CD14-positive monocyte (primary cell): ENCODE measurements around the gene OGFOD2. TPM values are rescaled to one million over a fixed set of nuclear protein-coding genes. Genes with fewer than 3 reads are reported as not detected.

Experiments used
- DNase-seq, 3 donors: peaks; one replicate each; pipeline ENCODE4 v3.0.0-alpha.2; 2011 to 2022
- H2AFZ ChIP-seq: 2 replicates; pipeline ENCODE4 v1.6.0; 2012; ENCODE audit warnings: mild to moderate bottlenecking, low read depth, low read length, inconsistent platforms; ENCODE audit not compliant: insufficient read depth, poor library complexity, severe bottlenecking
- H3K27ac ChIP-seq, 2 donors: 1 replicate in 1 of 2; 2 replicates in 1 of 2; pipeline ENCODE4 v1.5.1; 2012 to 2013; ENCODE audit warnings: low read length in 2 of 2, control low read depth in 1 of 2, inconsistent platforms in 1 of 2, low read depth in 1 of 2, mild to moderate bottlenecking in 1 of 2
- H3K27me3 ChIP-seq, 2 donors: one replicate each; pipeline versions ENCODE4 v1.6.0 to v1.6.1; 2011 to 2013; ENCODE audit warnings: low read length in 2 of 2; ENCODE audit not compliant: control insufficient read depth in 2 of 2, insufficient read depth in 2 of 2
- H3K36me3 ChIP-seq, 2 donors: replicated peaks in 1 of 2; 1 replicate in 1 of 2; 2 replicates in 1 of 2; pipeline versions ENCODE4 v1.5.1 to v1.6.1; 2012 to 2013; ENCODE audit warnings: low read length in 2 of 2, control low read depth in 1 of 2, inconsistent platforms in 1 of 2, mild to moderate bottlenecking in 1 of 2; ENCODE audit not compliant: insufficient read depth in 2 of 2, control insufficient read depth in 1 of 2
- H3K4me1 ChIP-seq, 2 donors: 1 replicate in 1 of 2; 2 replicates in 1 of 2; pipeline versions ENCODE4 v1.5.1 to v1.6.1; 2012 to 2013; ENCODE audit warnings: low read length in 2 of 2, control low read depth in 1 of 2, inconsistent platforms in 1 of 2, mild to moderate bottlenecking in 1 of 2, moderate library complexity in 1 of 2; ENCODE audit not compliant: insufficient read depth in 2 of 2, control insufficient read depth in 1 of 2
- H3K4me2 ChIP-seq: replicated peaks from 2 replicates; pipeline ENCODE3; 2012; ENCODE audit warnings: low read length, moderate library complexity, mild to moderate bottlenecking; ENCODE audit not compliant: poor library complexity, severe bottlenecking; ENCODE audit errors: extremely low read depth
- H3K4me3 ChIP-seq, 3 experiments: fragments of 200-600 bp in 1 of 3; sonication (generic) in 1 of 3; replicated peaks in 1 of 3; 1 replicate in 2 of 3; 2 replicates in 1 of 3; pipeline ENCODE4 v1.5.1; 2011 to 2013; ENCODE audit warnings: low read length in 3 of 3, mild to moderate bottlenecking in 3 of 3, control low read depth in 2 of 3, low read depth in 2 of 3, inconsistent platforms in 1 of 3, moderate library complexity in 1 of 3
- H3K79me2 ChIP-seq: 2 replicates; pipeline ENCODE4 v1.6.0; 2012; ENCODE audit warnings: mild to moderate bottlenecking, control low read depth, inconsistent platforms, low read length, moderate library complexity; ENCODE audit not compliant: insufficient read depth
- H3K9ac ChIP-seq: 2 replicates; pipeline ENCODE4 v1.6.0; 2017; ENCODE audit warnings: low read length, mild to moderate bottlenecking; ENCODE audit not compliant: insufficient read depth, poor library complexity, severe bottlenecking
- H3K9me3 ChIP-seq, 2 donors: replicated peaks in 1 of 2; 1 replicate in 1 of 2; 2 replicates in 1 of 2; pipeline versions ENCODE4 v1.5.1 to v1.6.1; 2012 to 2013; ENCODE audit warnings: low read length in 2 of 2, control low read depth in 1 of 2; ENCODE audit not compliant: control insufficient read depth in 1 of 2, insufficient read depth in 1 of 2
- H4K20me1 ChIP-seq: 2 replicates; pipeline ENCODE4 v1.6.0; 2012; ENCODE audit warnings: mild to moderate bottlenecking, low read length, control low read depth, moderate library complexity; ENCODE audit not compliant: insufficient read depth
- H3K27ac Mint-ChIP-seq, 7 donors: one replicate each; pipeline ENCODE4 v1.8.0; 2020; ENCODE audit warnings: mild to moderate bottlenecking in 7 of 7, mixed read lengths in 7 of 7, moderate library complexity in 6 of 7, inconsistent platforms in 2 of 7
- H3K27me3 Mint-ChIP-seq, 3 donors: one replicate each; pipeline ENCODE4 v1.8.0; 2021 to 2022; ENCODE audit warnings: low read depth in 3 of 3, mild to moderate bottlenecking in 3 of 3, mixed read lengths in 3 of 3, moderate library complexity in 3 of 3, inconsistent platforms in 1 of 3
- H3K36me3 Mint-ChIP-seq, 2 donors: one replicate each; pipeline ENCODE4 v1.8.0; 2020; ENCODE audit warnings: mixed read lengths in 2 of 2, inconsistent platforms in 1 of 2, mild to moderate bottlenecking in 1 of 2
- H3K4me1 Mint-ChIP-seq: one replicate; pipeline ENCODE4 v1.8.0; 2020; ENCODE audit warnings: mild to moderate bottlenecking, mixed read lengths
- H3K4me3 Mint-ChIP-seq, 2 donors: one replicate each; pipeline ENCODE4 v1.8.0; 2020; ENCODE audit warnings: mild to moderate bottlenecking in 2 of 2, mixed read lengths in 2 of 2, moderate library complexity in 1 of 2
- H3K9me3 Mint-ChIP-seq, 7 donors: one replicate each; pipeline ENCODE4 v1.8.0; 2020 to 2022; ENCODE audit warnings: mixed read lengths in 7 of 7, mild to moderate bottlenecking in 6 of 7, moderate library complexity in 6 of 7, inconsistent platforms in 2 of 7
- CTCF ChIP-seq: fragments of 200-600 bp; IDR thresholded peaks from one replicate; pipeline ENCODE4 v1.8.0; 2022; ENCODE audit warnings: antibody characterized with exemption, mild to moderate bottlenecking
- WGBS: methylation state at CpG from one replicate; pipeline ENCODE4 v1.1.5; 2013; ENCODE audit warnings: missing lambda C conversion rate; ENCODE audit not compliant: insufficient coverage; 5-methylcytosine and 5-hydroxymethylcytosine counted together
- intact Hi-C, 2 donors: fragments of 100-400 bp; cut with micrococcal nuclease; formaldehyde crosslinking; loops; one replicate each; pipeline versions ENCODE4 v1.15.0 to v1.15.1; 2023
- polyA plus RNA-seq, 3 donors: library from polyadenylated mRNA; depleted of rRNA in 1 of 3; unstranded in 2 of 3; stranded (reverse) in 1 of 3; fragments of 300-500 nt in 2 of 3; fragments of >200 nt in 1 of 3; fragmentation: Illumina TruSeq in 2 of 3; gene quantifications; 1 replicate in 2 of 3; 2 replicates in 1 of 3; pipeline ENCODE4 v1.2.3, GENCODE V29; 2012 to 2021

Gene OGFOD2
- polyA plus RNA-seq, 3 donors: 13.0 to 30.3 (median 13.6) TPM

GRCh38 chr12:123003257-123003656 lies 28.2 kb downstream of the OGFOD2 start:
- H4K20me1 ChIP-seq: no peaks in the 10 kb centered on the region
- H3K4me1 ChIP-seq: no peaks in the 10 kb centered on the region
- Mint-ChIP-seq H3K27ac (peak overlapping the region in 1 of 7 donors; percentile 15), H3K4me1 (no peaks in the 10 kb centered on the region), H3K36me3 (no peaks in the 10 kb centered on the region), H3K4me3 (no peak overlapping the region), H3K27me3 (peaks cover 0 to 8% (median 2%) of the 10 kb centered on the region in 3 donors), H3K9me3 (no peaks in the 10 kb centered on the region)
- H3K27me3 ChIP-seq: no peaks in the 10 kb centered on the region
- no peaks in the 10 kb centered on the region for H3K79me2 ChIP-seq
- H2AFZ ChIP-seq: no peak overlapping the region
- no peaks in the 10 kb centered on the region for H3K36me3 ChIP-seq
- H3K9me3 ChIP-seq: no peaks in the 10 kb centered on the region
- no peak for DNase-seq
- no peak overlapping the region for H3K4me2 ChIP-seq
- no peak overlapping the region for H3K27ac ChIP-seq
- no peak overlapping the region for H3K9ac ChIP-seq
- H3K4me3 ChIP-seq: no peak overlapping the region
- WGBS: 78% methylated on average over 4 of the region's 6 CpGs
- no peak for TF ChIP-seq CTCF
- intact Hi-C loops: no loop called here

- no peak overlapping the region for H3K4me3 ChIP-seq
- no peak for TF ChIP-seq CTCF
- no peaks in the 10 kb centered on the region for H3K79me2 ChIP-seq
- no peaks in the 10 kb centered on the region for H3K27me3 ChIP-seq
- no peak overlapping the region for H3K27ac ChIP-seq
- 90% methylated on average over 10 of the region's 14 CpGs for WGBS
- no peak for DNase-seq
- Mint-ChIP-seq H3K36me3 (no peaks in the 10 kb centered on the region), H3K27ac (no peak overlapping the region), H3K4me1 (no peaks in the 10 kb centered on the region), H3K9me3 (no peaks in the 10 kb centered on the region), H3K4me3 (no peak overlapping the region), H3K27me3 (peaks cover 0 to 8% (median 0%) of the 10 kb centered on the region in 3 donors)
- no peak overlapping the region for H3K4me2 ChIP-seq
- intact Hi-C loops: no loop called here
- H4K20me1 ChIP-seq: no peaks in the 10 kb centered on the region
- no peaks in the 10 kb centered on the region for H3K36me3 ChIP-seq
- H3K9ac ChIP-seq: no peak overlapping the region
- no peaks in the 10 kb centered on the region for H3K9me3 ChIP-seq
- H2AFZ ChIP-seq: no peak overlapping the region
- no peaks in the 10 kb centered on the region for H3K4me1 ChIP-seq
Observed at GRCh38 chr12:123004287-123004686, 29.2 kb downstream of the OGFOD2 start.
